ENCODE results near the gene UBE2M.
"Not testable (repeated sequence)": the region's sequence is repeated elsewhere in the genome, so short reads cannot be mapped to it uniquely, and the experiment has no call there.

GRCh38 chr19:58542641-58543372 lies 15.6 kb downstream of the UBE2M start:
- not testable (repeated sequence) for TF ChIP-seq CTCF, EP300, POLR2A (IDR thresholded peaks at IDR 0.05)

Data from suprapubic skin (tissue), 3 donors.